Testis (tissue), 3 donors: Measurements from ENCODE around the gene BMPR1A. TPM values are rescaled to one million over a fixed set of nuclear protein-coding genes. Genes with fewer than 3 reads are reported as not detected.

Experiments used
- DNase-seq: peaks from one replicate; pipeline ENCODE4 v3.0.0-alpha.2; 2019
- H3K27ac ChIP-seq, 2 donors: fragments of 200-600 bp; sonication (generic); one replicate each; pipeline ENCODE4 v1.5.1; 2019
- H3K27me3 ChIP-seq: fragments of 200-600 bp; sonication (generic); one replicate; pipeline ENCODE4 v1.5.1; 2019
- H3K36me3 ChIP-seq: fragments of 200-600 bp; sonication (generic); one replicate; pipeline ENCODE4 v1.5.1; 2017; ENCODE audit warnings: low read depth; ENCODE audit errors: missing control alignments
- H3K4me1 ChIP-seq: fragments of 200-600 bp; sonication (generic); one replicate; pipeline ENCODE4 v1.5.1; 2019
- H3K4me3 ChIP-seq, 2 donors: fragments of 200-600 bp; sonication (generic); one replicate each; pipeline ENCODE4 v1.5.1; 2017 to 2019
- H3K9me3 ChIP-seq: fragments of 200-600 bp; sonication (generic); one replicate; pipeline ENCODE4 v1.5.1; 2017
- CTCF ChIP-seq, 3 experiments: fragments of 450-650 bp in 2 of 3; fragments of 200-600 bp in 1 of 3; sonication (generic) in 1 of 3; IDR thresholded peaks; one replicate each; pipeline ENCODE4 v1.5.1; 2016 to 2019; ENCODE audit warnings: antibody characterized with exemption in 3 of 3, mild to moderate bottlenecking in 2 of 3, moderate library complexity in 1 of 3
- POLR2A ChIP-seq: fragments of 450-650 bp; IDR thresholded peaks from one replicate; pipeline ENCODE4 v1.6.1; 2017; ENCODE audit warnings: antibody characterized with exemption, mild to moderate bottlenecking, moderate library complexity
- WGBS, 2 donors: methylation state at CpG; one replicate each; pipeline ENCODE4 v1.1.5; 2018; 5-methylcytosine and 5-hydroxymethylcytosine counted together
- intact Hi-C: fragments of 100-400 bp; cut with DNase I; formaldehyde crosslinking; loops from one replicate; pipeline ENCODE4 v1.15.1; 2023; ENCODE audit warnings: low total_unique reads
- polyA plus RNA-seq: library from polyadenylated mRNA; stranded (reverse); fragments of 350-450 nt; fragmentation: Illumina TruSeq; extraction: RNeasy Lipid Tissue Mini Kit (QIAGEN cat#74804); gene quantifications from one replicate; pipeline ENCODE4 v1.2.3, GENCODE V29; 2014; ENCODE audit warnings: low read depth, low replicate concordance; ENCODE audit not compliant: insufficient read depth
- total RNA-seq, 2 donors: library from RNA; depleted of rRNA; stranded (reverse); fragments of >200 nt; gene quantifications; one replicate each; pipeline ENCODE4 v1.2.3, GENCODE V29; 2016

Gene BMPR1A
- total and polyA plus RNA-seq, 3 donors from 2014 or later: 19.5 to 51.1 (median 42.6) TPM

- no peak overlapping the region for H3K4me3 ChIP-seq
- H3K27me3 ChIP-seq: no peaks in the 10 kb centered on the region
- WGBS, 2 donors: 8 to 11% methylated on average over 6 of the region's 6 CpGs
- H3K27ac ChIP-seq: peak overlapping the region in 1 of 2 donors; percentile 16
- TF ChIP-seq POLR2A: no peak
- no peak for TF ChIP-seq CTCF (IDR thresholded peaks at IDR 0.05)
- no peaks in the 10 kb centered on the region for H3K36me3 ChIP-seq
- intact Hi-C loops: no loop called here
- H3K9me3 ChIP-seq: no peaks in the 10 kb centered on the region
- peak; percentile 66 for DNase-seq
- peaks cover 29% of the 10 kb centered on the region for H3K4me1 ChIP-seq
Measured at GRCh38 chr10:86868353-86868752, 111.9 kb downstream of the BMPR1A start.

GRCh38 chr10:86870679-86871078 is 114.3 kb downstream of the BMPR1A start:
- H3K27me3 ChIP-seq: no peaks in the 10 kb centered on the region
- no peaks in the 10 kb centered on the region for H3K36me3 ChIP-seq
- no peak overlapping the region for H3K4me3 ChIP-seq
- no peak for DNase-seq
- H3K27ac ChIP-seq: peak overlapping the region in 1 of 2 donors; percentile 8
- TF ChIP-seq CTCF (IDR thresholded peaks at IDR 0.05): no peak
- TF ChIP-seq POLR2A: no peak
- no peaks in the 10 kb centered on the region for H3K9me3 ChIP-seq
- H3K4me1 ChIP-seq: peaks cover 21% of the 10 kb centered on the region
- intact Hi-C loops: no loop called here
- 89 to 94% methylated on average over 3 of the region's 3 CpGs for WGBS, 2 donors

GRCh38 chr10:86871563-86872183 is 115.3 kb downstream of the BMPR1A start:
- H3K27me3 ChIP-seq: no peaks in the 10 kb centered on the region
- intact Hi-C loops: no loop called here
- no peak for DNase-seq
- TF ChIP-seq POLR2A: no peak
- TF ChIP-seq CTCF (IDR thresholded peaks at IDR 0.05): no peak
- peaks cover 13% of the 10 kb centered on the region for H3K4me1 ChIP-seq
- no peaks in the 10 kb centered on the region for H3K9me3 ChIP-seq
- H3K36me3 ChIP-seq: no peaks in the 10 kb centered on the region
- no peak overlapping the region for H3K4me3 ChIP-seq
- 86 to 91% methylated on average over 5 of the region's 5 CpGs for WGBS, 2 donors
- peak overlapping the region in 1 of 2 donors; percentile 8 for H3K27ac ChIP-seq

- H3K4me1 ChIP-seq: peaks cover 13% of the 10 kb centered on the region
- H3K36me3 ChIP-seq: no peaks in the 10 kb centered on the region
- TF ChIP-seq POLR2A (no peak), CTCF (IDR thresholded peaks at IDR 0.05) (no peak)
- DNase-seq: no peak
- H3K27ac ChIP-seq: no peak overlapping the region
- no peaks in the 10 kb centered on the region for H3K9me3 ChIP-seq
- no peak overlapping the region for H3K4me3 ChIP-seq
- intact Hi-C loops: no loop called here
- H3K27me3 ChIP-seq: no peaks in the 10 kb centered on the region
- WGBS, 2 donors: 38 to 47% methylated on average over 4 of the region's 4 CpGs
Measured at GRCh38 chr10:86872757-86873156, 116.3 kb downstream of the BMPR1A start.

GRCh38 chr10:86876748-86877147 is 120.3 kb downstream of the BMPR1A start:
- Histone ChIP-seq H3K36me3 (no peaks in the 10 kb centered on the region), H3K4me3 (no peak overlapping the region), H3K9me3 (no peaks in the 10 kb centered on the region), H3K4me1 (peaks cover 3% of the 10 kb centered on the region), H3K27ac (no peak overlapping the region), H3K27me3 (no peaks in the 10 kb centered on the region)
- intact Hi-C loops: no loop called here
- no peak for DNase-seq
- TF ChIP-seq CTCF (IDR thresholded peaks at IDR 0.05): no peak
- TF ChIP-seq POLR2A: no peak
- WGBS, 2 donors: 90 to 94% methylated on average over 2 of the region's 2 CpGs
